HG03565 (cell line): ENCODE results near the gene ZNF362.
"Not testable (repeated sequence)": the region's sequence is repeated elsewhere in the genome, so short reads cannot be mapped to it uniquely, and the experiment has no call there.

Source experiments
- ATAC-seq: cut with Tn5 transposase; IDR thresholded peaks from one replicate; pipeline ENCODE4 v1.9.1; 2021; ENCODE audit warnings: mild to moderate bottlenecking, moderate library complexity; ENCODE audit not compliant: unreplicated experiment

Gene ZNF362

GRCh38 chr1:33282791-33283190 is 26.5 kb downstream of the ZNF362 start:
- no peak for ATAC-seq

- ATAC-seq: no peak
These were observed 27.8 kb downstream of the ZNF362 start for GRCh38 chr1:33284049-33284448.

GRCh38 chr1:33286451-33287185 is 30.3 kb downstream of the ZNF362 start:
- no peak for ATAC-seq

GRCh38 chr1:33287317-33287716 is 31.0 kb downstream of the ZNF362 start:
- ATAC-seq: no peak

- no peak for ATAC-seq
These were observed 32.9 kb downstream of the ZNF362 start for GRCh38 chr1:33288976-33289857.

GRCh38 chr1:33289858-33290154 is 33.5 kb downstream of the ZNF362 start:
- no peak for ATAC-seq

GRCh38 chr1:33290615-33291014 is 34.3 kb downstream of the ZNF362 start:
- not testable (repeated sequence) for ATAC-seq

- no peak for ATAC-seq
These were observed 36.5 kb downstream of the ZNF362 start for GRCh38 chr1:33292726-33293340.

- ATAC-seq: no peak
These were observed 38.0 kb downstream of the ZNF362 start for GRCh38 chr1:33294071-33295010.

GRCh38 chr1:33295023-33295422 is 38.7 kb downstream of the ZNF362 start:
- no peak for ATAC-seq

GRCh38 chr1:33295450-33296081 is 39.3 kb downstream of the ZNF362 start:
- ATAC-seq: no peak

- no peak for ATAC-seq
These were observed 39.8 kb downstream of the ZNF362 start for GRCh38 chr1:33296082-33296458.

GRCh38 chr1:33296824-33297223 is 40.5 kb downstream of the ZNF362 start:
- no peak for ATAC-seq

GRCh38 chr1:33297911-33298622 is 41.8 kb downstream of the ZNF362 start:
- ATAC-seq: no peak

GRCh38 chr1:33298623-33299277 is 42.5 kb downstream of the ZNF362 start:
- ATAC-seq: no peak

- ATAC-seq: no peak
These were observed 43.3 kb downstream of the ZNF362 start for GRCh38 chr1:33299461-33300155.

GRCh38 chr1:33300673-33301072 is 44.4 kb downstream of the ZNF362 start:
- no peak for ATAC-seq

GRCh38 chr1:33301273-33301984 is 45.1 kb downstream of the ZNF362 start:
- no peak for ATAC-seq
